Ishikawa (cell line): Measurements from ENCODE around the gene NMRAL1.

ENCODE experiments used
- EP300 ChIP-seq: IDR thresholded peaks from 2 replicates; pipeline ENCODE4 v1.6.1; 2012; ENCODE audit warnings: borderline replicate concordance
- YY1 ChIP-seq: IDR thresholded peaks from 2 replicates; pipeline ENCODE4 v1.6.1; 2012; ENCODE audit warnings: low read depth
- TF ChIP-seq, protein P1 (sequence below): IDR thresholded peaks from 2 replicates; pipeline ENCODE4 v1.6.1; 2012
- TF ChIP-seq, protein P2 (sequence below): IDR thresholded peaks from 2 replicates; pipeline ENCODE4 v1.6.1; 2012; ENCODE audit warnings: low read depth, mild to moderate bottlenecking

DNA sequence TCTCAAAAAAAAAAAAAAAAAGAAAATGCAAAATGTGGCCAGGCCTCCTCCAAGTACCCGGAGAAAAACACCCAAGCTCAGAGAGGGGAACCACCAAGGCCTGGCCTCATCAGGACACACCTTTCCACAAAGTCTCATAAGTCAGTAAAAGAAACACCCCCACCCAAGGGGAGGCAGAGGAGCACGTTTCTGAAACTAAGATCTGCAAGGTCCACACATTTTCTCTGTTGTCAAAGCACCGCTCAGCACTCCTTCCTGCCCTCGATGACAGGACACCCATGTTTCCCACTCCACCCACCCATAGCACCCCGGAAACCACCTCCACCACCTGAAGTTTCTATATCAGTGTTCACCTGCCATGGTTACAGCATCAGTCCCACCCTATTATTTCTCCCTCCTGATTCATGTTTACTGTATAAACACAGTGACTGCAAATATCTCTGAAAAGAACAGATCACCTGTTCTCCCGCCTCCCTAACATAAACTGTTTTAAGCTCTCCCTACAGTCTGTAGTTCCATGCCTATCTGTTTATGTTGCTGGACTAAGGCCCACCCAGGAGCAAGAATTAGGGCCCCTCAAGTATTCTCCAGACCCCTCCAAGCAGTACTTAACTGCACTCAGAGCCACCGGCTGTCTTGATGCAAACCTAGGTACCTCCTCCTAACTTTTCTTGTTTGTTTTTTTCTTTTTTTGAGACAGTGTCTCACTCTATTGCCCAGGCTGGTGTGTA lies 60.1 kb downstream of the NMRAL1 start:
- no peak for TF ChIP-seq EP300
- no peak for TF ChIP-seq YY1
- TF ChIP-seq, protein P1, sequence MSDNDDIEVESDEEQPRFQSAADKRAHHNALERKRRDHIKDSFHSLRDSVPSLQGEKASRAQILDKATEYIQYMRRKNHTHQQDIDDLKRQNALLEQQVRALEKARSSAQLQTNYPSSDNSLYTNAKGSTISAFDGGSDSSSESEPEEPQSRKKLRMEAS: no peak
- TF ChIP-seq, protein P2, sequence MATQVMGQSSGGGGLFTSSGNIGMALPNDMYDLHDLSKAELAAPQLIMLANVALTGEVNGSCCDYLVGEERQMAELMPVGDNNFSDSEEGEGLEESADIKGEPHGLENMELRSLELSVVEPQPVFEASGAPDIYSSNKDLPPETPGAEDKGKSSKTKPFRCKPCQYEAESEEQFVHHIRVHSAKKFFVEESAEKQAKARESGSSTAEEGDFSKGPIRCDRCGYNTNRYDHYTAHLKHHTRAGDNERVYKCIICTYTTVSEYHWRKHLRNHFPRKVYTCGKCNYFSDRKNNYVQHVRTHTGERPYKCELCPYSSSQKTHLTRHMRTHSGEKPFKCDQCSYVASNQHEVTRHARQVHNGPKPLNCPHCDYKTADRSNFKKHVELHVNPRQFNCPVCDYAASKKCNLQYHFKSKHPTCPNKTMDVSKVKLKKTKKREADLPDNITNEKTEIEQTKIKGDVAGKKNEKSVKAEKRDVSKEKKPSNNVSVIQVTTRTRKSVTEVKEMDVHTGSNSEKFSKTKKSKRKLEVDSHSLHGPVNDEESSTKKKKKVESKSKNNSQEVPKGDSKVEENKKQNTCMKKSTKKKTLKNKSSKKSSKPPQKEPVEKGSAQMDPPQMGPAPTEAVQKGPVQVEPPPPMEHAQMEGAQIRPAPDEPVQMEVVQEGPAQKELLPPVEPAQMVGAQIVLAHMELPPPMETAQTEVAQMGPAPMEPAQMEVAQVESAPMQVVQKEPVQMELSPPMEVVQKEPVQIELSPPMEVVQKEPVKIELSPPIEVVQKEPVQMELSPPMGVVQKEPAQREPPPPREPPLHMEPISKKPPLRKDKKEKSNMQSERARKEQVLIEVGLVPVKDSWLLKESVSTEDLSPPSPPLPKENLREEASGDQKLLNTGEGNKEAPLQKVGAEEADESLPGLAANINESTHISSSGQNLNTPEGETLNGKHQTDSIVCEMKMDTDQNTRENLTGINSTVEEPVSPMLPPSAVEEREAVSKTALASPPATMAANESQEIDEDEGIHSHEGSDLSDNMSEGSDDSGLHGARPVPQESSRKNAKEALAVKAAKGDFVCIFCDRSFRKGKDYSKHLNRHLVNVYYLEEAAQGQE: no peak
